Loucy (cell line): Measurements from ENCODE around the gene PAK2.

Source experiments
- CTCF ChIP-seq: fragments of 200-600 bp; sonication (generic); conservative IDR thresholded peaks from 2 replicates; pipeline ENCODE4 v1.5.1; 2014; ENCODE audit warnings: mild to moderate bottlenecking, antibody characterized with exemption, low read length
- EZH2phosphoT487 ChIP-seq: fragments of 200-600 bp; IDR thresholded peaks from 2 replicates; pipeline ENCODE4 v1.6.1; 2018; ENCODE audit warnings: antibody characterized with exemption, mild to moderate bottlenecking, moderate library complexity, borderline replicate concordance

GRCh38 chr3:196689941-196690660 is 49.6 kb upstream of the PAK2 start:
- TF ChIP-seq CTCF (no peak), EZH2phosphoT487 (no peak)
